ENCODE results near the gene SOD2.
"Not testable (repeated sequence)": the region's sequence is repeated elsewhere in the genome, so short reads cannot be mapped to it uniquely, and the experiment has no call there.

DNA sequence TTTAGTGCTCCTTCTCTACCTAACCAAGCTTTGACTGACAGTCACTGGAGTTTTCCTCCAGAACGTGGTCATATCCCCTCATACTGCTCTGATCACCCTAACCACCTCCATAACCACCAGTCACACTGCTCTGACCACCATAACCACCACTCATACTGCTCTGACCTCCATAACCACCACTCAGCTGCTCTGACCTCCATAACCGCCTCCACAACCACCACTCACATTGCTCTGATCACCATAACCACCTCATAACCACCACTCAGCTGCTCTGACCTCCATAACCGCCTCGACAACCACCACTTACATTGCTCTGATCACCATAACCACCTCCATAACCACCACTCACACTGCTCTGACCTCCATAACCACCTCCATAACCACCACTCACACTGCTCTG, 17.6 kb upstream of the SOD2 start:
- TF ChIP-seq, protein P1, sequence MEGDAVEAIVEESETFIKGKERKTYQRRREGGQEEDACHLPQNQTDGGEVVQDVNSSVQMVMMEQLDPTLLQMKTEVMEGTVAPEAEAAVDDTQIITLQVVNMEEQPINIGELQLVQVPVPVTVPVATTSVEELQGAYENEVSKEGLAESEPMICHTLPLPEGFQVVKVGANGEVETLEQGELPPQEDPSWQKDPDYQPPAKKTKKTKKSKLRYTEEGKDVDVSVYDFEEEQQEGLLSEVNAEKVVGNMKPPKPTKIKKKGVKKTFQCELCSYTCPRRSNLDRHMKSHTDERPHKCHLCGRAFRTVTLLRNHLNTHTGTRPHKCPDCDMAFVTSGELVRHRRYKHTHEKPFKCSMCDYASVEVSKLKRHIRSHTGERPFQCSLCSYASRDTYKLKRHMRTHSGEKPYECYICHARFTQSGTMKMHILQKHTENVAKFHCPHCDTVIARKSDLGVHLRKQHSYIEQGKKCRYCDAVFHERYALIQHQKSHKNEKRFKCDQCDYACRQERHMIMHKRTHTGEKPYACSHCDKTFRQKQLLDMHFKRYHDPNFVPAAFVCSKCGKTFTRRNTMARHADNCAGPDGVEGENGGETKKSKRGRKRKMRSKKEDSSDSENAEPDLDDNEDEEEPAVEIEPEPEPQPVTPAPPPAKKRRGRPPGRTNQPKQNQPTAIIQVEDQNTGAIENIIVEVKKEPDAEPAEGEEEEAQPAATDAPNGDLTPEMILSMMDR (IDR thresholded peaks at IDR 0.05) = not testable (repeated sequence)
- not testable (repeated sequence) for TF ChIP-seq POLR2A, POLR2AphosphoS5 (IDR thresholded peaks at IDR 0.05)
